HEK293 (cell line): ENCODE measurements around the gene NMNAT2.

Experiments used
- CTCF ChIP-seq: fragments of 450-650 bp; formaldehyde crosslinking; IDR thresholded peaks from 2 replicates; pipeline ENCODE4 v1.5.1; 2016; ENCODE audit warnings: missing biosample characterization, missing genetic modification characterization
- ZBTB21 ChIP-seq: fragments of 450-650 bp; formaldehyde crosslinking; IDR thresholded peaks from 2 replicates; pipeline ENCODE4 v1.5.1; 2017; ENCODE audit warnings: missing biosample characterization, missing genetic modification characterization
- ZNF214 ChIP-seq: fragments of 450-650 bp; formaldehyde crosslinking; IDR thresholded peaks from 2 replicates; pipeline ENCODE4 v1.5.1; 2017; ENCODE audit warnings: missing biosample characterization, mild to moderate bottlenecking, missing genetic modification characterization, borderline replicate concordance
- ZNF248 ChIP-seq: fragments of 450-650 bp; formaldehyde crosslinking; IDR thresholded peaks from 2 replicates; pipeline ENCODE4 v1.5.1; 2017; ENCODE audit warnings: missing biosample characterization, missing genetic modification characterization
- ZNF561 ChIP-seq: fragments of 450-650 bp; IDR thresholded peaks from 2 replicates; pipeline ENCODE4 v1.5.1; 2018; ENCODE audit warnings: missing biosample characterization, missing genetic modification characterization, borderline replicate concordance
- ZNF639 ChIP-seq: fragments of 450-650 bp; formaldehyde crosslinking; IDR thresholded peaks from 2 replicates; pipeline ENCODE4 v1.5.1; 2016; ENCODE audit warnings: missing biosample characterization, missing genetic modification characterization
- ZNF704 ChIP-seq: fragments of 450-650 bp; formaldehyde crosslinking; IDR thresholded peaks from 2 replicates; pipeline ENCODE4 v1.5.1; 2016; ENCODE audit warnings: missing biosample characterization, missing genetic modification characterization
- ZNF76 ChIP-seq: fragments of 450-650 bp; formaldehyde crosslinking; IDR thresholded peaks from 2 replicates; pipeline ENCODE4; 2016; ENCODE audit warnings: low read depth, missing biosample characterization, missing genetic modification characterization, borderline replicate concordance
- TF ChIP-seq, protein P1 (sequence below): fragments of 450-650 bp; formaldehyde crosslinking; IDR thresholded peaks from 2 replicates; pipeline ENCODE4 v1.5.1; 2016; ENCODE audit warnings: missing biosample characterization, missing genetic modification characterization

DNA sequence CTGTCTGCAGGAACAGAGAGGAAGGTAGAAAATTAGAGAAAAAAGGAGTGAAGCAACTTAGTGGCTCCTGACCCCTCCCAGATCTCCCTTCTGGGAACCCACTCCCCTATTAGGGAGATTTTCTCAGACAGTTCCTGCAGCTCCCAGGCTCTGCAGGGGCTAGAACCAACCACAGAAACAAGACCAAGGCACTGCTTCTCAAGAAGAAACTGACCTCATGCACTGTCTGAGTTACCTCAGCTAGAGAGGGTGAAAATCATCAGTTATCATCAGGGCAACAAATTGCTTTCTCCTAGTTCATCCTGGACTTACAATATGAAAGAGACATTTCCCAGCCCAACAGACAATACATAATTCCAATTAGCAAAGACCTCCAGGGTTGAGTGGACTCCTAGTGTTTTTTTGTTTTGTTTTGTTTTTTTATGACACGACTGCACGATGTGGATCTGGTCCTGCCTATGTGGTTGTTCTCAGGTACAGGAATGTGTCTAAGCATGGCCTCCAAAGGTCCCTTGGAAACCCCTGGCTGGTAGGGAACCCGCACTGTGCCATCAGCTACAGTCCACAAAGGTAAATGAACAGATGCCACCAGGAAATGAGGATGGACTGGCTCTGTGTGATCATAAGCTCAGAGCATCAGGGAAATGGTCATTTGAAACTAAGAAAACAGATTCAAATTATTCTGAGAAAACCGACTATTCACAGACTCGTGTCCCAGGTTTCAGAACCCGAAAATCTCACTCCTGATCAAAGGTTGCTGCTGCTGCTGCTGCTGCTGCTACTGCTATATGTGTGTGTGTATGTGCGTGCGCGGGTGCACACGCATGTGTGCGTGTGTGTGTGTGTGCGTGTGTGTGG, 166.8 kb downstream of the NMNAT2 start:
- TF ChIP-seq ZBTB21 (tag by site-specific recombination), result no peak
- TF ChIP-seq ZNF639 (tag by site-specific recombination), result no peak
- TF ChIP-seq ZNF248 (tag by site-specific recombination), result no peak
- TF ChIP-seq ZNF561 (tag by site-specific recombination), result no peak
- no peak for TF ChIP-seq CTCF (tag by site-specific recombination)
- no peak for TF ChIP-seq ZNF704
- no peak for TF ChIP-seq ZNF214 (tag by site-specific recombination)
- TF ChIP-seq, protein P1, sequence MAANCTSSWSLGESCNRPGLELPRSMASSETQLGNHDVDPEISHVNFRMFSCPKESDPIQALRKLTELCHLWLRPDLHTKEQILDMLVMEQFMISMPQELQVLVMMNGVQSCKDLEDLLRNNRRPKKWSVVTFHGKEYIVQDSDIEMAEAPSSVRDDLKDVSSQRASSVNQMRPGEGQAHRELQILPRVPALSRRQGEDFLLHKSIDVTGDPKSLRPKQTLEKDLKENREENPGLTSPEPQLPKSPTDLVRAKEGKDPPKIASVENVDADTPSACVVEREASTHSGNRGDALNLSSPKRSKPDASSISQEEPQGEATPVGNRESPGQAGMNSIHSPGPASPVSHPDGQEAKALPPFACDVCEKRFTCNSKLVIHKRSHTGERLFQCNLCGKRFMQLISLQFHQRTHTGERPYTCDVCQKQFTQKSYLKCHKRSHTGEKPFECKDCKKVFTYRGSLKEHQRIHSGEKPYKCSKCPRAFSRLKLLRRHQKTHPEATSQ (tag by site-specific recombination), result no peak
- no peak for TF ChIP-seq ZNF76 (tag by site-specific recombination)
